SK-N-SH (cell line): Measurements from ENCODE around the gene ARHGEF40.

Experiments used
- CHD2 ChIP-seq: fragments of 150-350 bp; IDR thresholded peaks from 2 replicates; pipeline ENCODE4 v1.6.1; 2018; ENCODE audit warnings: low read length; ENCODE audit not compliant: partially characterized antibody
- EP300 ChIP-seq, 2 experiments: IDR thresholded peaks; 2 replicates each; pipeline versions ENCODE4 v1.4.0 to v1.6.1; 2012; ENCODE audit warnings: borderline replicate concordance in 1 of 2, low read depth in 1 of 2, low read length in 1 of 2
- EZH2phosphoT487 ChIP-seq: fragments of 200-600 bp; sonication (generic); IDR thresholded peaks from 2 replicates; pipeline ENCODE4 v1.6.1; 2017; ENCODE audit warnings: low read depth, mixed run types, mild to moderate bottlenecking, antibody characterized with exemption, moderate library complexity, borderline replicate concordance
- GABPA ChIP-seq: IDR thresholded peaks from 2 replicates; pipeline ENCODE4 v1.4.0; 2012; ENCODE audit warnings: low read depth, mild to moderate bottlenecking
- MXI1 ChIP-seq: IDR thresholded peaks from 2 replicates; pipeline ENCODE4 v1.6.1; 2012; ENCODE audit warnings: mild to moderate bottlenecking, low read depth, low read length, improper control_type of control experiment
- NFIC ChIP-seq: IDR thresholded peaks from 2 replicates; pipeline ENCODE4 v1.4.0; 2012; ENCODE audit warnings: borderline replicate concordance
- NRF1 ChIP-seq: IDR thresholded peaks from 2 replicates; pipeline ENCODE4 v1.6.1; 2012; ENCODE audit warnings: low read depth, mild to moderate bottlenecking, low read length
- POLR2AphosphoS5 ChIP-seq: IDR thresholded peaks from 2 replicates; pipeline ENCODE4 v1.6.1; 2012; ENCODE audit warnings: low read depth, low read length
- TAF1 ChIP-seq: IDR thresholded peaks from 2 replicates; pipeline ENCODE4 v1.6.1; 2012; ENCODE audit warnings: low read depth, mild to moderate bottlenecking, low read length, moderate library complexity, borderline replicate concordance
- TF ChIP-seq, protein P1 (sequence below): fragments of 200-600 bp; sonication (generic); IDR thresholded peaks from 2 replicates; pipeline ENCODE4 v1.6.1; 2017; ENCODE audit warnings: antibody characterized with exemption, mild to moderate bottlenecking, moderate library complexity
- TF ChIP-seq, protein P2 (sequence below): IDR thresholded peaks from 2 replicates; pipeline ENCODE4; 2012
- TF ChIP-seq, protein P3 (sequence below): fragments of 150-350 bp; IDR thresholded peaks from 2 replicates; pipeline ENCODE4 v1.6.1; 2016; ENCODE audit warnings: mild to moderate bottlenecking, low read depth, low read length
- TF ChIP-seq, protein P4 (sequence below): IDR thresholded peaks from 2 replicates; pipeline ENCODE4 v1.6.1; 2012; ENCODE audit warnings: mild to moderate bottlenecking, low read depth, low read length, moderate library complexity
- TF ChIP-seq, protein P5 (sequence below): fragments of 150-350 bp; IDR thresholded peaks from 2 replicates; pipeline ENCODE4 v1.6.1; 2017; ENCODE audit warnings: antibody characterized with exemption, low read length, low read depth, borderline replicate concordance

DNA sequence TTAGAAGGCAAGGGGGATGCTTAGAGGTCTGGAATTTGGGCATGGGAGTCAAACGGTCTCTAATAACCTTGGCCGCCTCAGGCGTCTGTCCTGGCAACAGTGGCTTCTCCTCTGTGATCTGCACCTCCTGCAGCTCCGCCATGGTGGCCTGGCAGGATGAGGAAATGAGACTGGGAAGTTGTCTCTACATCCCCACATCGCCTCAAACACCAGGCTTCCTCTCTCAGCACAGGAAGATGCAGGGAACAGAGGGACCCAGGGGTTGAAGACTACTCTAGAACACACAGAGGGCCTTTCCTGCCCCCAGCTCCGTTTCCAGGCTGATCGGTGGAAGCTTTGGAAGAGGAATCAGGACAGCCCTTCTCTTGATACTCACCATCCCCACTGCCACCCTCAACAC is 46.9 kb upstream of the ARHGEF40 start:
- TF ChIP-seq EP300 (IDR thresholded peaks at IDR 0.05; ENCODE audit: borderline replicate concordance in 1 of 2, low read depth in 1 of 2, low read length in 1 of 2) (no peak), TAF1 (no peak), MXI1 (no peak), EZH2phosphoT487 (no peak), POLR2AphosphoS5 (no peak), GABPA (no peak), NRF1 (no peak), CHD2 (no peak), NFIC (no peak)
- TF ChIP-seq, protein P1, sequence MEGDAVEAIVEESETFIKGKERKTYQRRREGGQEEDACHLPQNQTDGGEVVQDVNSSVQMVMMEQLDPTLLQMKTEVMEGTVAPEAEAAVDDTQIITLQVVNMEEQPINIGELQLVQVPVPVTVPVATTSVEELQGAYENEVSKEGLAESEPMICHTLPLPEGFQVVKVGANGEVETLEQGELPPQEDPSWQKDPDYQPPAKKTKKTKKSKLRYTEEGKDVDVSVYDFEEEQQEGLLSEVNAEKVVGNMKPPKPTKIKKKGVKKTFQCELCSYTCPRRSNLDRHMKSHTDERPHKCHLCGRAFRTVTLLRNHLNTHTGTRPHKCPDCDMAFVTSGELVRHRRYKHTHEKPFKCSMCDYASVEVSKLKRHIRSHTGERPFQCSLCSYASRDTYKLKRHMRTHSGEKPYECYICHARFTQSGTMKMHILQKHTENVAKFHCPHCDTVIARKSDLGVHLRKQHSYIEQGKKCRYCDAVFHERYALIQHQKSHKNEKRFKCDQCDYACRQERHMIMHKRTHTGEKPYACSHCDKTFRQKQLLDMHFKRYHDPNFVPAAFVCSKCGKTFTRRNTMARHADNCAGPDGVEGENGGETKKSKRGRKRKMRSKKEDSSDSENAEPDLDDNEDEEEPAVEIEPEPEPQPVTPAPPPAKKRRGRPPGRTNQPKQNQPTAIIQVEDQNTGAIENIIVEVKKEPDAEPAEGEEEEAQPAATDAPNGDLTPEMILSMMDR: no peak
- TF ChIP-seq, protein P2, sequence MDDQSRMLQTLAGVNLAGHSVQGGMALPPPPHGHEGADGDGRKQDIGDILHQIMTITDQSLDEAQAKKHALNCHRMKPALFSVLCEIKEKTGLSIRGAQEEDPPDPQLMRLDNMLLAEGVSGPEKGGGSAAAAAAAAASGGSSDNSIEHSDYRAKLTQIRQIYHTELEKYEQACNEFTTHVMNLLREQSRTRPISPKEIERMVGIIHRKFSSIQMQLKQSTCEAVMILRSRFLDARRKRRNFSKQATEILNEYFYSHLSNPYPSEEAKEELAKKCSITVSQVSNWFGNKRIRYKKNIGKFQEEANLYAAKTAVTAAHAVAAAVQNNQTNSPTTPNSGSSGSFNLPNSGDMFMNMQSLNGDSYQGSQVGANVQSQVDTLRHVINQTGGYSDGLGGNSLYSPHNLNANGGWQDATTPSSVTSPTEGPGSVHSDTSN: no peak
- TF ChIP-seq, protein P3, sequence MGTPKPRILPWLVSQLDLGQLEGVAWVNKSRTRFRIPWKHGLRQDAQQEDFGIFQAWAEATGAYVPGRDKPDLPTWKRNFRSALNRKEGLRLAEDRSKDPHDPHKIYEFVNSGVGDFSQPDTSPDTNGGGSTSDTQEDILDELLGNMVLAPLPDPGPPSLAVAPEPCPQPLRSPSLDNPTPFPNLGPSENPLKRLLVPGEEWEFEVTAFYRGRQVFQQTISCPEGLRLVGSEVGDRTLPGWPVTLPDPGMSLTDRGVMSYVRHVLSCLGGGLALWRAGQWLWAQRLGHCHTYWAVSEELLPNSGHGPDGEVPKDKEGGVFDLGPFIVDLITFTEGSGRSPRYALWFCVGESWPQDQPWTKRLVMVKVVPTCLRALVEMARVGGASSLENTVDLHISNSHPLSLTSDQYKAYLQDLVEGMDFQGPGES: no peak
- TF ChIP-seq, protein P4, sequence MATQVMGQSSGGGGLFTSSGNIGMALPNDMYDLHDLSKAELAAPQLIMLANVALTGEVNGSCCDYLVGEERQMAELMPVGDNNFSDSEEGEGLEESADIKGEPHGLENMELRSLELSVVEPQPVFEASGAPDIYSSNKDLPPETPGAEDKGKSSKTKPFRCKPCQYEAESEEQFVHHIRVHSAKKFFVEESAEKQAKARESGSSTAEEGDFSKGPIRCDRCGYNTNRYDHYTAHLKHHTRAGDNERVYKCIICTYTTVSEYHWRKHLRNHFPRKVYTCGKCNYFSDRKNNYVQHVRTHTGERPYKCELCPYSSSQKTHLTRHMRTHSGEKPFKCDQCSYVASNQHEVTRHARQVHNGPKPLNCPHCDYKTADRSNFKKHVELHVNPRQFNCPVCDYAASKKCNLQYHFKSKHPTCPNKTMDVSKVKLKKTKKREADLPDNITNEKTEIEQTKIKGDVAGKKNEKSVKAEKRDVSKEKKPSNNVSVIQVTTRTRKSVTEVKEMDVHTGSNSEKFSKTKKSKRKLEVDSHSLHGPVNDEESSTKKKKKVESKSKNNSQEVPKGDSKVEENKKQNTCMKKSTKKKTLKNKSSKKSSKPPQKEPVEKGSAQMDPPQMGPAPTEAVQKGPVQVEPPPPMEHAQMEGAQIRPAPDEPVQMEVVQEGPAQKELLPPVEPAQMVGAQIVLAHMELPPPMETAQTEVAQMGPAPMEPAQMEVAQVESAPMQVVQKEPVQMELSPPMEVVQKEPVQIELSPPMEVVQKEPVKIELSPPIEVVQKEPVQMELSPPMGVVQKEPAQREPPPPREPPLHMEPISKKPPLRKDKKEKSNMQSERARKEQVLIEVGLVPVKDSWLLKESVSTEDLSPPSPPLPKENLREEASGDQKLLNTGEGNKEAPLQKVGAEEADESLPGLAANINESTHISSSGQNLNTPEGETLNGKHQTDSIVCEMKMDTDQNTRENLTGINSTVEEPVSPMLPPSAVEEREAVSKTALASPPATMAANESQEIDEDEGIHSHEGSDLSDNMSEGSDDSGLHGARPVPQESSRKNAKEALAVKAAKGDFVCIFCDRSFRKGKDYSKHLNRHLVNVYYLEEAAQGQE: no peak
- TF ChIP-seq, protein P5, sequence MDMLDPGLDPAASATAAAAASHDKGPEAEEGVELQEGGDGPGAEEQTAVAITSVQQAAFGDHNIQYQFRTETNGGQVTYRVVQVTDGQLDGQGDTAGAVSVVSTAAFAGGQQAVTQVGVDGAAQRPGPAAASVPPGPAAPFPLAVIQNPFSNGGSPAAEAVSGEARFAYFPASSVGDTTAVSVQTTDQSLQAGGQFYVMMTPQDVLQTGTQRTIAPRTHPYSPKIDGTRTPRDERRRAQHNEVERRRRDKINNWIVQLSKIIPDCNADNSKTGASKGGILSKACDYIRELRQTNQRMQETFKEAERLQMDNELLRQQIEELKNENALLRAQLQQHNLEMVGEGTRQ: no peak
